ENCODE data around the gene UGT8.
"Not testable (repeated sequence)": the region's sequence is repeated elsewhere in the genome, so short reads cannot be mapped to it uniquely, and the experiment has no call there.

Gene UGT8

DNA sequence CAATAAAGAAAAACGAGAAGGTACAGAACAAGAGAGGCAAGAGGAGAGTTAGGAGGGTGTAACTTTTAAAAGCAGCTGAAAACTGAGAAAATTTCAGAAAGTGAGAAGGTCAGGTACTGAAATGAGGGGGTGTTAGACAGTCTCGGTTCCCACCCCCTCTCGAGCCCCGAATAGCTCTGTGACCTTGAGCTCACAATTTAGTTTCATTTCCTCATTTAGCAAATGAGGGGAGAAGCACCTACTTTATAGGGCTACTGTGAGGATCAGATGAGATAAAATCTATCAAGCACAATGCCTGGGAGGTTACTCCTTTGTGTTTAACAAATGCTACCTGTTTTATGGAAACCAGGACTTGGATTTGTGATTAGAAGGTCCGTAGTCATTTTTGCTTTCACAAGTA lies 4.9 kb downstream of the UGT8 start:
- DNase-seq (ENCODE audit: low read depth), result peak; percentile 81
- TF ChIP-seq, protein P1, sequence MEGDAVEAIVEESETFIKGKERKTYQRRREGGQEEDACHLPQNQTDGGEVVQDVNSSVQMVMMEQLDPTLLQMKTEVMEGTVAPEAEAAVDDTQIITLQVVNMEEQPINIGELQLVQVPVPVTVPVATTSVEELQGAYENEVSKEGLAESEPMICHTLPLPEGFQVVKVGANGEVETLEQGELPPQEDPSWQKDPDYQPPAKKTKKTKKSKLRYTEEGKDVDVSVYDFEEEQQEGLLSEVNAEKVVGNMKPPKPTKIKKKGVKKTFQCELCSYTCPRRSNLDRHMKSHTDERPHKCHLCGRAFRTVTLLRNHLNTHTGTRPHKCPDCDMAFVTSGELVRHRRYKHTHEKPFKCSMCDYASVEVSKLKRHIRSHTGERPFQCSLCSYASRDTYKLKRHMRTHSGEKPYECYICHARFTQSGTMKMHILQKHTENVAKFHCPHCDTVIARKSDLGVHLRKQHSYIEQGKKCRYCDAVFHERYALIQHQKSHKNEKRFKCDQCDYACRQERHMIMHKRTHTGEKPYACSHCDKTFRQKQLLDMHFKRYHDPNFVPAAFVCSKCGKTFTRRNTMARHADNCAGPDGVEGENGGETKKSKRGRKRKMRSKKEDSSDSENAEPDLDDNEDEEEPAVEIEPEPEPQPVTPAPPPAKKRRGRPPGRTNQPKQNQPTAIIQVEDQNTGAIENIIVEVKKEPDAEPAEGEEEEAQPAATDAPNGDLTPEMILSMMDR (IDR thresholded peaks at IDR 0.05; ENCODE audit: low read depth, low read length, missing control alignments), result no peak
- H3K4me3 ChIP-seq (ENCODE audit: low read depth, low read length), result no peak overlapping the region

DNA sequence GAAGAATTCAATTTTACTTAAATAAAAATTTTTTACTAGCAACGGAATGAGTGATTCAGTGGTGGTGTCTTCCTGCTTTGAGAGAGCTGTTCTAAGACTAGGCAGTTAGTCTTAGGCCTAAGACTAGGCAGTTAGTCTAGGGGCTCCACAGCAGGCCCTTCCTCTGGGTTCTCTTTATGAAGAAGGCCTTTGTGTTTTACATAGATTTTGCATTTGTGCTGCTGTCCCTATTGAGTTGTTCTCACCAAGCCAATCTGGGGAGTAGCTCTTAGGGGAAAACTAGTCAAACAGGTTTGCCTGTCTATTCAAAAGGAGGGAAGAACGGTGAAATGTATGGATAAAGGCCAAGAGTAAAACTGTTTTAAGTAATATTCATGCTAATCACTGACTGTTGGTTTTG lies 7.6 kb downstream of the UGT8 start:
- DNase-seq (ENCODE audit: low read depth), result no peak
- H3K4me3 ChIP-seq (ENCODE audit: low read depth, low read length), result no peak overlapping the region
- TF ChIP-seq, protein P1 (IDR thresholded peaks at IDR 0.05; ENCODE audit: low read depth, low read length, missing control alignments), result no peak

DNA sequence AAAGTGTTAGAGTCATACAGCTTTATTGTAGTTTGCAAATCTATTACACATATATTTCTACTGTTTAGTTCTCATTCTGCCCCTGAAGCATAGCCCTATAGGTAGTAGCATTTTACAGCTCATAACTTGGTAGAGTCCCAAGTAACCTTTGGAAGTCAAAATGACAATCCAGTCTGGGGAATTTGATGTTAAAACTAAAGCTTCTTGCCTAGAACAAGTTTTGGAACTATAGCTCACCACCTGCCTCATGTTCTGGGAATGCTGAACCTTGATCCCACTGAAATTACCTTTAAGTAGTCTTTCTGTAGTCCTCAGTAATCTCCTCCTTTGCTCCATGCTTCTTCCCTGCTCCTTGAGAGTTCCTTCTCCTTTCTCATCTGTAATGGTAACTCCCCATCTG lies 8.4 kb downstream of the UGT8 start:
- no peak for DNase-seq (ENCODE audit: low read depth)
- TF ChIP-seq, protein P1 (IDR thresholded peaks at IDR 0.05; ENCODE audit: low read depth, low read length, missing control alignments), result no peak
- no peak overlapping the region for H3K4me3 ChIP-seq (ENCODE audit: low read depth, low read length)

DNA sequence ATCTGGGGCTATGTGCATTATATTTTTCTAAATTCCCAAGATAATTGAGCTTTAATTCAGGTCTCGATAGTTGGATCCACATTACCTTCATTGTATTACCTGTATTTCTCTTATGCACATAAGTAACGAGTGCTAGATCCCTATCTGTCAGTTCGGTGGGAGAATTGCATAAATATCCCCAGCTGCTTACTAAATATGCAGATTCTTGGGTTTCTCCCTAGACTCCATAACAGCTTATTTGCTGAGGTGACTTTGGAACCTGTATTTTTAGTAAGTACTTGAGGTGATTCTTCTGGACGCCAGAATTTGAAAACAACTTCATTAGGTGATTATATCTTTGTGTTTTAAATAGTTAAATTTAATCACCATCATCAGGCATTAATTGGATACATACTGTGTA lies 15.0 kb downstream of the UGT8 start:
- TF ChIP-seq, protein P1 (IDR thresholded peaks at IDR 0.05; ENCODE audit: low read depth, low read length, missing control alignments), result no peak
- DNase-seq (ENCODE audit: low read depth), result no peak
- no peak overlapping the region for H3K4me3 ChIP-seq (ENCODE audit: low read depth, low read length)

DNA sequence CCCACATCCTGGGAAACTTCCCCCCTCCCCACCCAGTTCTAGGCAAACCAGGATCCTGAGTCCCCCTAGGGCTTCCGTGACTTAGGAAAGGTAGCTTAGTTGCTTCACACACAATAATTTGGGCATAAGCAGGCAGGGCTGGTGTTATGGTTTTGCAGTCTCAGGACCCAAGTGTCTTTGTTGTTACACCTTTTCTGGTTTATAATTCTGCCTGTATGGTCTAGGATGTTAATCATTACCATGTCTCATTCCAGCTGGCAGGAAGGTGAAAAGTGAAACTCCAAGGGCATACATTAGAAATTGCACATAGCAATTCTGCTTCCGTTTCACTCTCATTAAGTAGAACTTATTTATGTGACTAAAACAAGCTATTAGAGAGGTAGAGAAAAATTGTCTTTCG lies 16.8 kb downstream of the UGT8 start:
- no peak overlapping the region for H3K4me3 ChIP-seq (ENCODE audit: low read depth, low read length)
- TF ChIP-seq, protein P1 (IDR thresholded peaks at IDR 0.05; ENCODE audit: low read depth, low read length, missing control alignments), result no peak
- DNase-seq (ENCODE audit: low read depth), result no peak

DNA sequence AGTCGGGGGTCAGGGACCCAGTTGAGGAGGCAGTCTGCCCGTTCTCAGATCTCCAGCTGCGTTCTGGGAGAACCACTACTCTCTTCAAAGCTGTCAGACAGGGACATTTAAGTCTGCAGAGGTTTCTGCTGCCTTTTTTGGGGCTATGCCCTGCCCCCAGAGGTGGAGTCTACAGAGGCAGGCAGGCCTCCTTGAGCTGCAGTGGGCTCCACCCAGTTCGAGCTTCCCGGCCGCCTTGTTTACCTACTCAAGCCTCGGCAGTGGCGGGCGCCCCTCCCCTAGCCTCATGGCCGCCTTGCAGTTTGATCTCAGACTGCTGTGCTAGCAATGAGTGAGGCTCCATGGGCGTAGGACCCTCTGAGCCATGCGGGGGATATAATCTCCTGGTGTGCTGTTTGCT lies 17.4 kb downstream of the UGT8 start:
- not testable (repeated sequence) for H3K4me3 ChIP-seq (ENCODE audit: low read depth, low read length); DNase-seq (ENCODE audit: low read depth)

DNA sequence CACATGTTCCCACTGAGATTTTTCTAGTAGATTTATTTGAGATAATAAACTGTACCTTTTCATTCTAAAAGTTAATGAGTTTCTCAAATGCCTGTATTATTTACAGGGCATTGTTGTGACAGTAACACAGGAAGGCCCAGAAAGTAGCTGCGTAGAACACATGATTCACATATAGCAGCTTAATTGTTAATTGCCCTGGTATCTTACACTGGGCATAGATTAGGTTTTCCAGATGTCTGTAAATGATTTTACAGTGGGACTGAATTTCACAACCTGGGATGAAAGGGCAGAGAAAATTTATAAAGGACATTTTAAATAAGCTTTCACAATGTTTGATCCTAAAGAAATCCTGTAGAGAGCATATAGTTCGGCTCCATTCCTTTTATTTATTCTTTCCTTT lies 27.6 kb downstream of the UGT8 start:
- DNase-seq (ENCODE audit: low read depth), result no peak
- TF ChIP-seq, protein P1 (IDR thresholded peaks at IDR 0.05; ENCODE audit: low read depth, low read length, missing control alignments), result no peak
- H3K4me3 ChIP-seq (ENCODE audit: low read depth, low read length), result no peak overlapping the region

Measured in GM12864 (cell line).